HG02763 (cell line): ENCODE data around the gene YJEFN3.

Experiments
- ATAC-seq: cut with Tn5 transposase; IDR thresholded peaks from one replicate; pipeline ENCODE4 v1.9.1; 2021; ENCODE audit warnings: mild to moderate bottlenecking, moderate library complexity; ENCODE audit not compliant: unreplicated experiment

YJEFN3 gene

DNA sequence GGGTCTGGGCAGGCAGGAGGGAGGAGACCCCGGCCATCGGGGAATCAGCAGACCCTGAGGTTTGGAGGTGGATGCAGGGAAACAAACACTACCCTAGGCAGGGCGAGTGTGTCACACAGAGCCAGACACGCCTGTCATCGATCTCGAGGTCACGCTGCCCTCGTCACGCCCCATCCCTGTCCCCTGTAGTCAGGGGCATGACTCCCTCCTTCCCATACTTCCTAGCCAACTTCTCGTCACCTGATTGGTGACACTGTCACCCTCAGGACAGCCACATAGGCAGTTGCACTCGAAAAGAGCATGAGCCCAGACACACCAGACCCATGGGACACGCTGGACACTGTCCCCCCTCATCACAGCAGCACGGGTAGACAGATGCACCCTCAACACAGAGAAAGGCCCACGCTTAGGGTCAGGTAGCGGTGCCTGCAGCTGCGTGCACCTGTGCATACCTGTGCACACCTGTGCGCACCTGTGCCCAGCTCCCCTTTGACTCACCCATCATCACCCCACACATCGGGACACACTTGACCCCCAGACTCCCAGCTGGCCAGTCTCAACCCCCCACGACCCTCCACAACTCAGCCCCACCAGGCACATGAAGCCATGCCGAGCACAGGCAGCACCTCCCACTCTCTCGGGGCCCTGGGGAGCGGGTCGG is 21.2 kb downstream of the YJEFN3 start:
- ATAC-seq = no peak

DNA sequence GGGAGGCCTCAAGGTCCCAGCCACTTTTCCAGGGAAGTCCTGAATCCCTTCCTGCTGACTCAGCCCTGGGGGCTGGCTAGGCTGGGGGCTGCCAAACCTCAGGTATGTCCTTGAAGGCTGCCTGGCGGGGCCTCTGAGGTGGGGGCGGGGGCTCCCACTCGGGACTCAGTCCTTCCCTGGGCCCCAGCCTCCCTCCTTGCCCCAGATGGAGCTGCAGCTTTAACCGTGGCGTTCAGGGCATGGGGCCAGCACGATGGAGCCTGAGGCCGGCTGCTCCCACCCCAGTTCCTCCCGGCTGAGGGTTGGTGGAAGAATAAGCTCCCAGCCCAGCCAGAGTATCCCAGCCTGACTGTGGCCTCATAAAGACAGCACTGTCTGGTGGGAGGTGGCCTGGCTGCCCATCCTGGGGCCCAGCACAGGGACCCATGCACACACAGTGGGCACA is 21.8 kb downstream of the YJEFN3 start:
- no peak for ATAC-seq

DNA sequence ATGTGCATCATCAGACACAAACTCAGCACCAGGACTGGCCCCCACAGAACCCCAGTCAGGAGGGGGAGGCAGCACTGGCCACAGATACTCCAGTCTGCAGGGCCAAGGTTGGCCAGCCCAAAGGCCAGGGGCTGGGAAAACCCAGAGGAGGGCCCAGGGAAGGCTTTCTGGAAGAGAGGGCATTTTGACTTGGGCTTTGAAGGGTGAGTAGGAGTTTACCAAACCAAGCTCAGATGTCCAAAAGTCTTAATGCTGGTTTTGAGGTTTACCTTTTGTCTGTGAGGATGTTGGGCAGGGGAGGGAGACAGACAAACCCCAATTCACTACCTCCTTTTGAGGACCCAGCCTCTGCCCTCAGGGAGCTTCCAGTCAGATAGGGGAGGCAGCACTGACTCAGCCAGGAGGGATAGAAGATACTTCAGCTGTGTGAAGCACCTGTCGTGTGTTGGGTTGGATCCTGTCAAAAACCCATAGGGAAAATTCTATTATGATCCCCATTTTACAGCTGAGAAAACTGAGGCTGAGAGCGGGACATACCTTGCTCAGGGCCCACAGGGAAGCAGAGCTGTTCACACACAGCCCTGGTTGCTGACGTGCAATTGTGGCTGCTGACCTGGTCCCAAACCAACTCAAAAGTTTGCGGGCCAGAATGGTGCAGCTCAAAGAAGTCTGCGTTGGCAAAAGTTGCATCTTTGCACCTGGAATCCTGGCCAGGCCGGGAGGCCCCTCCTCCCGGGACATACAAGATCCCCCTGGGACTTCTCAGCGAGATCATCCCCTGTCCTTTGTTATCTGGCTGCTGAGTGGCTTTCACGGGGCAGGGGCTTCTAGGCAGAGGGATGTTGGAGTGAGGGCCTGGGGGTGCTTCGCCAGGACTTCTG is 22.5 kb downstream of the YJEFN3 start:
- ATAC-seq = no peak

DNA sequence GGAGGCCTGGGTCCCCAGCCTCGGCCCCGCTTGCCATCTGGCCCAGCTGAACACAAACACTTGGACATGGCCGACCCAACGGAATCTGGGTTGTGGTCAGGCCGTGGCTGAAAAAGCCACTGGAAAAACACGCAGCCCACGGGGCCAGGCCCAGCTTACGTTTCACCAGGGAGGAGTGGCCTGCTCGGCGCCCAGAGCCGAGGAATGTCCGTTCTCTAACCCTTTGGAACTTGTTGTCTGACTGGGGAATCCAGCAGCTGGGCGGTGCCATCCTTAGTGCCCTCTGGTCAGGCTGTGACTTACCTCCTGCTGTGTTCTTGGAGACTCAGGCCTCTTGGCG is 23.1 kb downstream of the YJEFN3 start:
- no peak for ATAC-seq

DNA sequence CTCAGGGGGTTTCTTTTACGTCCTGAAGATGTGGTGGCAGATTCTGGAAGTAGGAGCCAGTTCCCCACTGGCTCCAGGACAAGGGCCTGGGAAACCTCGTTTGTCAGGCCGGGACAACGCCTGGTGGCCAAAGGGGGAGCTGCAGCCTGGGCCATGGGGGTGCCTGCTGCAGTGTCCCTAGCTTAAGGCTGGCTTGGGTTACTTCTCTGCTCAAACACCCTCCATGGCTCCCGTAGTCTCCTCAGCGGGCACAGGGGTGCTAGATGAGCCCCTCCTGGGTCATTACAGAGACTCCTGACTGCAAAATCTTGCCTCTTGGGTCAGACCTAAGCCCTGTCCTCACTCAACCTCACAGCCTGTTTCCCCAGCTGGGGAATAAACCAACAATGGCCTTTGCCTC is 24.1 kb downstream of the YJEFN3 start:
- no peak for ATAC-seq

DNA sequence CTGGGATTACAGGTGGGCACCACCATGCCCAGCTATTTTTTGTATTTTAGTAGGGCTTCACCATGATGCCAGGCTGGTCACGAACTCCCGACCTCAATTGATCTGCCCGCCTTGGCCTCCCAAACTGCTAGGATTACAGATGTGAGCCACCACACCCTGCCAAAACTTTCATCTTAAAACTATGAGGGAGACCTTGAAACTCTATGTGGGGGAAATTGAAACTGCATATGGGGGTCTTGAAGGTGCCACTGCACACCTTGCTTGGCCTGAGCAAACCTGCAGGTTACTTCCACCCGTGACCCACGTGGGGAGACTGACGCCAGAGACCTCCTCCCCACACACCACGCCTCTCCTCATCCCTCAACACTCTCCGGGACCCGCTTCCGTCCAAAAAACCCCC is 25.0 kb downstream of the YJEFN3 start:
- ATAC-seq = no peak

DNA sequence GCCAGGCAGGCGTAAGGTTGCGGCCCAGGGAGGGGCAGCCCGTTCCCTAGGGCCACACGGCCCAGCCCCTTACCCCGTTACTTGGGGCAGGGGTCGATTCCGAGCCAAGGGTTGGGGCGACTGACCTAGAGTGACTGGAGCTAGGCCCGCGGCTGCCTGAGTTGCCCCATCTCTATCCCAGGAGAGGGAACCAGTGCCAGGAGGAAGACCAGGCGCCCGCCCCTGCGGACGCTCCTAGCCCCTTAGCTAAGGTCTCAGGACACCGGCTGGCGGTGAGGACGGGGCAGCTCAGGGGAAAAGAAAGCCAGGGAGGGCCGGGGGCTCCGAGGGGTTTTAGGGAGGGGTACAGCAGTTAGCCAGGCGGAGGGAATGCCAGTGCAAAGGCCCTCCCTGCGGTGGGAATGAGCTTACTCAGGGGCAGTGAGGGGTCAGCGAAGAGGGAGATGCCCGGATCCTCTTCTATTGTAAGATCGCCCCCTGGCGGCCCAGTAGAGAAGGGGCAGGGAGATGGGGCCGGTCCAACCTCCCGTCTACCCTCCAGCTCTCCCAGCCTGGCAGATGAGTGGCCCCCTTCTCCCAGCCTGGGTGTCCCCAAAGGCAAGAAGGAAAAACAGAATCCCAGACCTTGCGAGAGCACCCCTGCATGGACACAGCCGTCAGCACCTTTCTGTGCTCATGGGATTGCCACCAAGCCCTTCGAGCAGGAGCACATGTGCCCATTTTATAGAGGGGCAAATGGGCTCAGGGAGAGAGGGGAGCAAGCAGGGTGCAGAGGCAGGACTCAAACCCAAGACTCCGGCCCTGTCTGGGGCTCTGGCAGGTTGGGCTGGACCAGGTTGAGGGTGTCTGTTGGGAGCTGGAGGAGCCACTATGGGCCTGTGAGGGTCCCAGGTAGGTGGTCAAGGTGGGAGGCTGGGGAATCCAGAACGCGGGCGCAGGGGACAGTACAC is 25.6 kb downstream of the YJEFN3 start:
- no peak for ATAC-seq

DNA sequence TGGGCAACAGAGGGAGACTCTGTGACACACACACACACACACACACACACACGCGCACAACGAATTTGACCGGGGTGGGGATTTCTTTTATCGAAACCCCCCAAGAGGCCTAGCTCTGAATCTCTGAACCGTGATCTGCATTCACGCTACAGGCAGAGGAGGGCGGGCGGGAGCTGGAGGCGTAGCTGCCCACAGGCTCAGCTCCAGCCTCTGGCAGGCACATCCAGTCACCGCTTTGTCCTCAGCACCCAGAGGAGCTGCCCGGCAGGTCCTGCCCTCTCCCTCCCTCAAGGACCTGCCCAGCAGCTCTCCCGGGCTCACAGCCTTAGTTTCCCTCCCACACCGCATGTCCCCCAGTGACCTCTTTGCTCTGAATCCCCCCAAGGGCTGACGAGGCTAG is 29.3 kb downstream of the YJEFN3 start:
- ATAC-seq = no peak

DNA sequence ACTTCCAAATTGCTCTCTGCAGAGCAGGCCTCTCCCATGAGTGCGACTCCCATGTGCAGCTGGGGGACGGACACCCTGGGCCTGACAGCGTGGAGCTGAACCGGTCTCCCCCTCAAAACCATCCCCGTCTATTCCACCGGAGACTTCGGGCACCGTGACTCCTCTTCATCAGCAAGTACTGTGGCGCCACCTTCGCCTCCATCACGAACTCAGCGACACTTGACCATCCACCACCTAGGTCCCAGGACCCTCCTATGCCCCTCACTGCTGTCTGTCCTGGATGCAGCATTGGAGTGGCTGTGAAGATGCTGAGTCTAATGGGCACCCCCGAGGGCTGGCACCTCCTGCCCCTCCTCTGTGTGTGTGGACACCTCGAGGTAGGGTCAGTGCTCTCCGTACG is 29.9 kb downstream of the YJEFN3 start:
- ATAC-seq = no peak

DNA sequence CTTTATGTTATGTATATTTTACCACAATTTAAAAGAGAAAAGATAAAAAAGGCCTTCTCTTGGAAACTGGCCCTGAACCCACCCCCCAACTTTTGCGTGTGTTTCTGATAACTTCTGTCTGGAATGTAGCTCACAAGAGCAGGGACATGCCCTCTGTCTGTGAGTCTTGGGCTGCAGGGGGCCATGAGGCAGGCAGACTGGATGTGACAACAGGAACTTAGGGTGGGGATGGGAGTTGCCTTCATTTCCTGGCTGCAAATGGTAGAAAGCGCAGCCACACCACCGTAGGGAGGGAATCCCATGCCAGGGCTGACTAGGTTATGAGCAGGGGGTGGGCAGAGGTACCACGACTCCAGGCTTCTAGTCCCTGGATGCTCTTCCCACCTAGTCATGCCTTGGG is 31.2 kb downstream of the YJEFN3 start:
- no peak for ATAC-seq

DNA sequence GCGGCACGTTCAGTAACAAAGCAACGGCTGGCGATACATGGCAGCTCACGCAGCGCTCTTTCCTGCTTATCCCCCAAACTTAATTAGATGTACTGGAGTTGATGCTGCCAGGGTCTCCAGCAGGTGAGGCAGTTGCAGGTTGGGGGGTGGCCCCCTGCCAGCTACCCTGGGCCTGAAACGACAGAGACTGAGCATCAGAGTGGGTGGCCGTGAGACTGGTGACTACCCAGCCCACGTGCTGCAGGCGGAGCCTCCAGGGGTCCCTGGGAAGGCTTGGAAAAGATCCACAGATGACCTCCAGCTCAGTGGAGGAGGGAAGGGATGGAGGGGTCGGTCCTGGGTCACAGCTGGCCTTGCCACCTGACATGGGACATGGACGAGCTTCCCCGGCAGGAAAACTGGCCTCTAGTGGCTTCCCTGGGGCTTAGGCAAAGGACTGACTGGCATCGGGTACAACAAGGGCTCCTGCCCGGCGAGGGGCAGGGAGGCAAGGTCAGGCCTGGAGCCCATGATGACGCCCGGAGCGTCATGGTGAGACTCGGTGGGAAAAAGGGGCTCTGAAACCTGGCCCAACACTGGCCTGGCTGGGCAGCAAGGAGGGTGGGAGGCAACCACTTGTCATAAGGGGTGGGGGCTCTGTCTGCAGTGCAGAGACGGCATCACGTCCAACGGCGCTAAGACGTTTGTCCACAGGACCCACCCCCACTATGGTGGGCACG is 33.4 kb downstream of the YJEFN3 start:
- no peak for ATAC-seq

DNA sequence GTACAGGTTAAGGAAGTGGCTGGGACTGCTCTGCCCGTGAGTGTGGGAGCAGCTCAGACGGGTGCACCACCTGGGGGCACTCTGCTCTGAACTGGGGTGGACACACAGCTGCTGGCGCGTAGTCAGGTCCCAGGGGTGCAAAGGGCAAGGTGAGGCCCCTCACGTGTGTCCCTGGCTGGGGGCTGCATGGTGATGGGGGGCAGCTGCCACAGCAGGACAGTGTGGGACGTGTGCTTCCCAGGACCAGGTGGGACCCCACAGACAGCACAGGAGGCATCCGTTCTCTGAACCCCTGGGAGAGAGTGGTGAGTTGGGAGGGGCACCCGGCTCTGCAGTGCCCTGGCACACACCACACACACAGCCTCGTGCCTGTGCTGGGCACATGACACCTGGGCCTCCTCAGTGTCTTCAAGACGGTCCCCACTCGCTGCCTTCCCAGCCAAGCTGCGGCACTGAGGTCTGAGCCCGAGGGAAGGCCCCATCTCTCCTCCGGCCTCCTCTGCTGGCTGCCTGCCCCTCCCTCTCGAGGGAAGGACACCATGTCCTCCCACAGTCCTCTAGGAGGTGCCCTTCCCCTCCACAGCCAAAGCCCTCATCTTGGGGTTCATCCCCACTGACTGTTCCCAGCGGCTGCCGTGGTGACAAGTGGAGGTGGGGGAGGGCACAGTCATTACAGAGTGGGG is 34.1 kb downstream of the YJEFN3 start:
- ATAC-seq = no peak

DNA sequence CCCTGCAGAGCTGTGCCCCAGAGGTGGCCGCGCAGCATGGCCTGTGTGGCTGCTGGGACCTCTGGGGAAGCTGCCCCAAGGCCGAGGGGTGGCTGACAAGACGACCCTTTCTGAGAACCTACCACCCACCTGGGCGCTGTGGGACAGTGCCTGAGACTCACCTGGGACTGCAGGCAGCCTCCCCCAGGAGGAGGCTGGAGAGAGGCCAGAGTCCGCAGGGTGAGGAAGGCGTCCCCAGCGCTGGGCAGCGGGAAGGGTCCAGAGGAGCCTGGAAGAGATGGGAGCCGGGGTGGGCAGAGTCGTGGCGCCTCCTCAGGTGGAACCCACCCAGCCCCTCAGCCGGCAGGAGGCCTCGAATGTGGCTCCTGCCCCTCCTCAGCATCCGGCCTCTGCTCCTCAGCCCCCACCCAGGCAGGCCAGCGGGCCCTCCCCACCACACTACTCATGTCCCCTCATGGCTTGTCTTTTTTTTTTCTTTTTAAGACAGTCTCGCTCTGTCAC is 34.7 kb downstream of the YJEFN3 start:
- no peak for ATAC-seq

DNA sequence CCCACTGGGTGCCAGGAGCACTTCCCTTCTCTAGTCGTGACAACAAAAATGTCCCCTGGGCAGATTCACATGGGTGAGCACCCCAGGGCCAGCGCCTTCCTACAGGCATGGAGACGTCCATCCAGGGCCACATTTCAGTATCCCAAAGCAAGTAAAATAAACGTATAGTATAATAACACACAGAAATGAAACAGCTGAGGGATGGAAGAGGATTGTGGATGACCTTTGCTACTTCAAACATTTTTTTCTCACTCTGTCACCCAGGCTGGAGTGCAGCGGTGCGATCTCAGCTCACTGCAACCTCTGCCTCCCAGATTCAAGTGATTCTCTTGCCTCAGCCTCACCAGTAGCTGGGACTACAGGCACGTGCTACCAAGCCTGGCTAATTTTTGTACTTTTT is 37.6 kb downstream of the YJEFN3 start:
- no peak for ATAC-seq

DNA sequence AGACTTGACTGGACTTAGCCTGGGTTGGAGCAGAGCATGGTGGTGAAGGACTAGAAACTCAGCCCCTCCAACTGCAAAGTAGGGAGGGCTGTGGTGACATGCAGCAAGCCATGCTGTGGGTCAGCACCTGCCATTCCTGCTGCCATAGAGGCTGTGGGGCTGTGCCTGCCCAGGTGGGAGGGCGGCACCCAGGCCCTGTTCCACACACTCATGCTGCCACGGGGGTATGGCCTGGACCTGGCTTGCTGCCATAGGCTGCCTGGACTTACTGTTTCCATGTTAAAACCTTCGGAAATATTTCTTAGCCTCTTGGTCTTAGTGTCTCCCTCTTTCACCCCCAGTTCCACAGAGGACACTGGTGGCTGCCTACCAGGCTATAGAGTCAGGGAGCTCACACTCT is 38.7 kb downstream of the YJEFN3 start:
- no peak for ATAC-seq

DNA sequence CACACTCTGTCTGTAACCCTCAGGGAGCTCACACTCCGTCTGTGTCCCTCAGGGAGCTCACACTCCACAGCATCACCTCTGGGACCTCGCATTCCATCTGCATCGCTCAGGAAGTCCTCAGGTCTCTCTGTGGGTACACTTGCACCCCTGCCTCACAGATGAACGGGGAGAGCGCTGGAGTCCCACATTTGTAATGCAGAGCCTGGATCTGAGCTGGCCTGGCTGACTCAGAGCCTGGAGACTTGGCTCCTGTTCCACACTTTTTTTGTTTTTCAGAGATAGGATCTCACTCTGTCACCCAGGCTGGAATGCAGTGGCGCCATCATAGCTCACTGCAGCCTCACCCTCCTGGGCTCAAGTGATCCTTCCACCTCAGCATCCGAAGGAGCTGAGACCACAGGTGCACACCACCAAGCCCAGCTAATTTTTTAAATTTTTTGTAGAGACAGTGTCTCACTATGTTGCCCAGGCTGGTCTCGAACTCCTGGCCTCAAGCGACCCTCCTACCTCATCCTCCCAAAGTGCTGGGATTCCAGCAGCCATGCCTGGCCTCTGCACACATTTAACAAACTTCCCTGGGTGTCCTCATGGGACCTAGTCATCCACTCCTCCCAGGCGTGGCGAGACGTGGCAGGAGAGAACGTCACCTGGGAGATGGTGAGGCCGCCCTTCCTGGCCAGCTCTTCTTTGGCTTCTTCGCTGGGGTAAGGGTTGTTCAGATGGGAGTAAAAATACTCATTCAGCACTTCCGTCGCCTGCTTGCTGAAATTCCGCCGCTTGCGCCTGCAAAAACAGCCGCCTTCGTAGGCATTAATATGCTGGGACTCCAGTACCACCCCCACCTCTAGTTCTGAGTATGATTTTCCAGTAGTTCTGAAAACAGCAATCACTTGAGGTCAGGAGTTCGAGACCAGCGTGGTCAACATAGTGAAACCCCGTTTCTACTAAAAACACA is 40.4 kb downstream of the YJEFN3 start:
- no peak for ATAC-seq

DNA sequence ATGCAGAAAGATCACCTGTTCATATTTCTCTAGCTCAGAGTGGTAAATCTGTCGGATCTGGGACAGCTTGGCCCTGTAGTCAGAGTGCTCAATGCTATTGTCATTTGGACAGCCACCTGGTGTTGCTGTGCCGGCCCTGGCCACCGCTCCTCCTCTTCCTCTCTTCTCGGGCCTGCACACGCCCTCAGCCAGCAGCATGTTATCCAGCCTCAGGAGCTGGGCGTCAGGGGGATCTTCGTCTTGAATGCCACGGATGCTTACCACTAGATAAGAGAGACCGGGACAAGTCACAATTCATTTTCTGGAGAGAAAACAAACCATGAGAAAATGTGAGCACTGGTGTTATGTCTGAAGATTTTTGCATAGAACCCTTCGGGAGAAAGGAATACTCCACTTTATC is 41.9 kb downstream of the YJEFN3 start:
- ATAC-seq = no peak

DNA sequence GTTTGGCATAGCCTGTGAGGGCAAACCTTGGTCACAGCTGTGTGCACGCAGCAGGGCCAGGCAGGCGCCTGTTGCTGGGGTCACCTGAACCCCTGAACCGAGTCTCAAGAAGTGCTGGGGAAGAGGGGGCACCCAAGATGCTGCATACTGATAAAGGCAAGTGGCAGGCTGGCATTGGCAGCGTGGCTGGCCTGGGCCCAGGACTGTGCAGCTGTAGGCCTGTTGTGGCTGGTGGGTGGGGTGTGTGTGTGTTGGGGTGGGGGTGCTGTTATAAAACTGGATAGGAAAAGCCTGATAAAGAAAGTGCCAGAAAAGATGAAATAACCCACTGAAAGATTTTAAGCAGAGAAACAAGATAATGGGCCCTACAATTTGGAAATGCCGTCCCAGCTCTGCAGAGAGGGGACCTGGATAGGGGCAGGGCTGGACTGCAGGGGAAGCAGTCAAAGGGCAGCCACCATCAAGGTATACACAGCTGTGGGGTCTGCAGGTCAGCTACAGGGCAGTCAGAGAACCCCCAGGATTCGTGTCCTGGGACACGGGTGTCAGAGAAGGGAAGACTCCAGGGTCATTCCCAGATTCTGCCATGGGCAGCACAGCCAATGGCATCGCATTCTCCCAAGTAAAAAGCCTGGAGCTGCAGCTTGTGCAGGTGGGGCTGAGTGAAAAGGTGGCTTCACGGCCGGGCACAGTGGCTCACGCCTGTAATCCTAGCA is 42.5 kb downstream of the YJEFN3 start:
- ATAC-seq = no peak
